ENCODE data around the gene DPEP3. TPM values are rescaled to one million over a fixed set of nuclear protein-coding genes. Genes with fewer than 3 reads are reported as not detected.
"Not testable (repeated sequence)": the region's sequence is repeated elsewhere in the genome, so short reads cannot be mapped to it uniquely, and the experiment has no call there.

Gene DPEP3
- total and polyA plus RNA-seq, 2 experiments from 2014 or later: 0.51 TPM; not detected in 1

- Histone ChIP-seq H3K27ac (no peak overlapping the region), H3K9me3 (ENCODE audit: low read depth) (no peaks in the 10 kb centered on the region), H3K36me3 (no peaks in the 10 kb centered on the region), H3K4me1 (ENCODE audit: low read depth) (no peaks in the 10 kb centered on the region), H3K27me3 (no peaks in the 10 kb centered on the region), H3K4me3 (no peak overlapping the region)
- TF ChIP-seq CTCF (IDR thresholded peaks at IDR 0.05; ENCODE audit: low read depth, low read length): no peak
- no peak for DNase-seq (ENCODE audit: low read depth in 1 of 2, low spot score in 1 of 2)
Measured at GRCh38 chr16:68005211-68005610, 24.9 kb upstream of the DPEP3 start.

- Histone ChIP-seq H3K36me3 (no peaks in the 10 kb centered on the region), H3K4me3 (no peak overlapping the region), H3K4me1 (ENCODE audit: low read depth) (no peaks in the 10 kb centered on the region), H3K9me3 (ENCODE audit: low read depth) (no peaks in the 10 kb centered on the region), H3K27ac (no peak overlapping the region), H3K27me3 (no peaks in the 10 kb centered on the region)
- no peak for TF ChIP-seq CTCF (IDR thresholded peaks at IDR 0.05; ENCODE audit: low read depth, low read length)
- peak in 1 of 2 donors; percentile 18 for DNase-seq (ENCODE audit: low read depth in 1 of 2, low spot score in 1 of 2)
Measured at GRCh38 chr16:68003031-68003430, 22.7 kb upstream of the DPEP3 start.

GRCh38 chr16:68000450-68000849 is 20.2 kb upstream of the DPEP3 start:
- Histone ChIP-seq H3K4me1 (ENCODE audit: low read depth) (no peaks in the 10 kb centered on the region), H3K36me3 (no peaks in the 10 kb centered on the region)
- DNase-seq (ENCODE audit: low read depth in 1 of 2, low spot score in 1 of 2): peak in 1 of 2 donors; percentile 6

GRCh38 chr16:67999985-68000384 is 19.7 kb upstream of the DPEP3 start:
- no peaks in the 10 kb centered on the region for H3K4me1 ChIP-seq (ENCODE audit: low read depth)
- TF ChIP-seq CTCF (IDR thresholded peaks at IDR 0.05; ENCODE audit: low read depth, low read length): no peak
- no peaks in the 10 kb centered on the region for H3K27me3 ChIP-seq
- H3K36me3 ChIP-seq: no peaks in the 10 kb centered on the region
- H3K4me3 ChIP-seq: no peak overlapping the region
- H3K27ac ChIP-seq: no peak overlapping the region
- H3K9me3 ChIP-seq (ENCODE audit: low read depth): no peaks in the 10 kb centered on the region
- no peak for DNase-seq (ENCODE audit: low read depth in 1 of 2, low spot score in 1 of 2)

More at GRCh38 chr16:68000450-68000849, 20.2 kb upstream of the DPEP3 start:
- H3K27me3 ChIP-seq: no peaks in the 10 kb centered on the region
- no peak overlapping the region for H3K27ac ChIP-seq
- no peaks in the 10 kb centered on the region for H3K9me3 ChIP-seq (ENCODE audit: low read depth)
- TF ChIP-seq CTCF (IDR thresholded peaks at IDR 0.05; ENCODE audit: low read depth, low read length): no peak
- H3K4me3 ChIP-seq: no peak overlapping the region

- not testable (repeated sequence) for H3K4me3 ChIP-seq; H3K27ac ChIP-seq; H3K36me3 ChIP-seq; H3K4me1 ChIP-seq (ENCODE audit: low read depth); DNase-seq (ENCODE audit: low read depth in 1 of 2, low spot score in 1 of 2); H3K27me3 ChIP-seq; H3K9me3 ChIP-seq (ENCODE audit: low read depth)
Measured at GRCh38 chr16:67998779-67999688, 18.7 kb upstream of the DPEP3 start, which contains the start of gene DPEP2. Gene DPEP2 (minus strand): TSS chr16:67999484. CDS start chr16:67993212, 6,272 bp downstream.

- H3K9me3 ChIP-seq (ENCODE audit: low read depth); H3K4me1 ChIP-seq (ENCODE audit: low read depth); H3K36me3 ChIP-seq; H3K27ac ChIP-seq; DNase-seq (ENCODE audit: low read depth in 1 of 2, low spot score in 1 of 2); H3K27me3 ChIP-seq; H3K4me3 ChIP-seq: not testable (repeated sequence)
Measured at GRCh38 chr16:67998231-67998778, 18.0 kb upstream of the DPEP3 start.
